GM12864 (cell line): ENCODE measurements around the gene KRABD2.

Experiments
- DNase-seq: peaks from one replicate; pipeline ENCODE4 v3.0.0-alpha.2; 2011; ENCODE audit warnings: low read depth
- H3K4me3 ChIP-seq: 2 replicates; pipeline ENCODE4 v1.5.1; 2011; ENCODE audit warnings: mild to moderate bottlenecking, low read depth, low read length, control low read depth
- TF ChIP-seq, protein P1 (sequence below): IDR thresholded peaks from 2 replicates; pipeline ENCODE4 v1.5.1; 2011; ENCODE audit warnings: low read depth, mild to moderate bottlenecking, moderate library complexity, low read length, control low read depth, inconsistent platforms; ENCODE audit errors: missing control alignments

Gene KRABD2

GRCh38 chr17:8333281-8333680 lies 43.2 kb downstream of the KRABD2 start:
- TF ChIP-seq, protein P1, sequence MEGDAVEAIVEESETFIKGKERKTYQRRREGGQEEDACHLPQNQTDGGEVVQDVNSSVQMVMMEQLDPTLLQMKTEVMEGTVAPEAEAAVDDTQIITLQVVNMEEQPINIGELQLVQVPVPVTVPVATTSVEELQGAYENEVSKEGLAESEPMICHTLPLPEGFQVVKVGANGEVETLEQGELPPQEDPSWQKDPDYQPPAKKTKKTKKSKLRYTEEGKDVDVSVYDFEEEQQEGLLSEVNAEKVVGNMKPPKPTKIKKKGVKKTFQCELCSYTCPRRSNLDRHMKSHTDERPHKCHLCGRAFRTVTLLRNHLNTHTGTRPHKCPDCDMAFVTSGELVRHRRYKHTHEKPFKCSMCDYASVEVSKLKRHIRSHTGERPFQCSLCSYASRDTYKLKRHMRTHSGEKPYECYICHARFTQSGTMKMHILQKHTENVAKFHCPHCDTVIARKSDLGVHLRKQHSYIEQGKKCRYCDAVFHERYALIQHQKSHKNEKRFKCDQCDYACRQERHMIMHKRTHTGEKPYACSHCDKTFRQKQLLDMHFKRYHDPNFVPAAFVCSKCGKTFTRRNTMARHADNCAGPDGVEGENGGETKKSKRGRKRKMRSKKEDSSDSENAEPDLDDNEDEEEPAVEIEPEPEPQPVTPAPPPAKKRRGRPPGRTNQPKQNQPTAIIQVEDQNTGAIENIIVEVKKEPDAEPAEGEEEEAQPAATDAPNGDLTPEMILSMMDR = no peak
- H3K4me3 ChIP-seq = no peak overlapping the region
- no peak for DNase-seq

GRCh38 chr17:8332688-8333087 lies 43.8 kb downstream of the KRABD2 start:
- TF ChIP-seq, protein P1 = no peak
- DNase-seq = no peak
- H3K4me3 ChIP-seq = no peak overlapping the region

- TF ChIP-seq, protein P1 = no peak
- no peak for DNase-seq
- no peak overlapping the region for H3K4me3 ChIP-seq
Measured at GRCh38 chr17:8332128-8332527, 44.4 kb downstream of the KRABD2 start.

DNA sequence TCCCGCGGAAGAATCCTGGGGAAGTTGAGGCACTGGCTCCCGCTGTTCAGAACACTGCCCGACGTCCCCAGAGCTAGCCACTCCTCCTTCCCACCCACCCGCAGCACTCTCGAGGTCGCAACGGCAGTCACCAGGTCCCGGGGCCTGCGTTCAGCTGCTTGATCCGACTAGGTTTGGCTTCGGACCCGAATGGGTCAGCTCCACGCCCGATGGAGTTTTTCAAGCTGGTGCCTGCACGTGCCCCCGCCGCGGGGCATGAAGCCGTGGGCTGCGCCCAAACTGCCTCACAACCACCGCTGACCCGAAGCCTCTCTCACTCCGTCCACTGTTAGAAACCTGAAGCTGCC lies 49.2 kb downstream of the KRABD2 start:
- H3K4me3 ChIP-seq = no peak overlapping the region; the same call in 1 of the 2 replicates
- DNase-seq = no peak
- TF ChIP-seq, protein P1 = no peak
